ENCODE results near the gene HS1BP3.

GRCh38 chr2:20585359-20585709, 65.6 kb downstream of the HS1BP3 start:
- TF ChIP-seq, protein P1, sequence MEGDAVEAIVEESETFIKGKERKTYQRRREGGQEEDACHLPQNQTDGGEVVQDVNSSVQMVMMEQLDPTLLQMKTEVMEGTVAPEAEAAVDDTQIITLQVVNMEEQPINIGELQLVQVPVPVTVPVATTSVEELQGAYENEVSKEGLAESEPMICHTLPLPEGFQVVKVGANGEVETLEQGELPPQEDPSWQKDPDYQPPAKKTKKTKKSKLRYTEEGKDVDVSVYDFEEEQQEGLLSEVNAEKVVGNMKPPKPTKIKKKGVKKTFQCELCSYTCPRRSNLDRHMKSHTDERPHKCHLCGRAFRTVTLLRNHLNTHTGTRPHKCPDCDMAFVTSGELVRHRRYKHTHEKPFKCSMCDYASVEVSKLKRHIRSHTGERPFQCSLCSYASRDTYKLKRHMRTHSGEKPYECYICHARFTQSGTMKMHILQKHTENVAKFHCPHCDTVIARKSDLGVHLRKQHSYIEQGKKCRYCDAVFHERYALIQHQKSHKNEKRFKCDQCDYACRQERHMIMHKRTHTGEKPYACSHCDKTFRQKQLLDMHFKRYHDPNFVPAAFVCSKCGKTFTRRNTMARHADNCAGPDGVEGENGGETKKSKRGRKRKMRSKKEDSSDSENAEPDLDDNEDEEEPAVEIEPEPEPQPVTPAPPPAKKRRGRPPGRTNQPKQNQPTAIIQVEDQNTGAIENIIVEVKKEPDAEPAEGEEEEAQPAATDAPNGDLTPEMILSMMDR (IDR thresholded peaks at IDR 0.05; ENCODE audit: extremely low read depth in 1 of 2, insufficient read depth in 1 of 2, low read depth in 1 of 2, low read length in 2 of 2): no peak
- TF ChIP-seq POLR2A (IDR thresholded peaks at IDR 0.05; ENCODE audit: low read depth, low read length) (no peak), MYC (IDR thresholded peaks at IDR 0.05; ENCODE audit: low read depth, low read length) (no peak)
